ENCODE measurements around the gene TRIM23. TPM values are rescaled to one million over a fixed set of nuclear protein-coding genes. Genes with fewer than 3 reads are reported as not detected.

The TRIM23 gene
- total RNA-seq, result 30.8 and 39.2 TPM in 2 replicates

GRCh38 chr5:65624025-65624570 lies at the start of gene TRIM23:
Gene TRIM23 (minus strand): TSS chr5:65624333. CDS start chr5:65624274, 59 bp downstream.

GRCh38 chr5:65624571-65625555 lies 730 bp upstream of the TRIM23 start, which contains the start of the genes SHLD3 and TRAPPC13:
Gene SHLD3 (plus strand): TSS chr5:65625027. CDS start chr5:65629588, 4,561 bp downstream.
Gene TRAPPC13 (plus strand): TSS chr5:65625027. CDS start chr5:65625061, 34 bp downstream.

GRCh38 chr5:65562731-65563701 lies 61.1 kb downstream of the TRIM23 start, which contains the start of the genes CENPK and PPWD1:
Gene CENPK (minus strand): TSS chr5:65563168. CDS start chr5:65554907, 8,261 bp downstream.
Gene PPWD1 (plus strand): TSS chr5:65563296. CDS start chr5:65563311, 15 bp downstream.

Other genes starting within 250 kb of the TRIM23 start
- gene ADAMTS6, start 142.4 kb downstream of the TRIM23 start, total RNA-seq, result 86.5 and 141 TPM in 2 replicates
- gene CENPK, start 61.2 kb downstream of the TRIM23 start, total RNA-seq, result 1.8 and 13.6 TPM in 2 replicates
- gene PPWD1, start 61.0 kb downstream of the TRIM23 start, total RNA-seq, result 44.8 and 45.7 TPM in 2 replicates
- 3.9 and 5.0 TPM in 2 replicates for gene SHLD3, start 694 bp upstream of the TRIM23 start, total RNA-seq
- gene TRAPPC13, start 694 bp upstream of the TRIM23 start, total RNA-seq, result 34.7 TPM in 2 replicates
- gene SGTB, start 97.8 kb upstream of the TRIM23 start, total RNA-seq, result 14.3 and 26.7 TPM in 2 replicates
- gene NLN, start 97.9 kb upstream of the TRIM23 start, total RNA-seq, result 25.5 and 62.8 TPM in 2 replicates